HFF-Myc (cell line): ENCODE data around the gene TCHP.
"Not testable (repeated sequence)": the region's sequence is repeated elsewhere in the genome, so short reads cannot be mapped to it uniquely, and the experiment has no call there.

Experiments
- DNase-seq: peaks from one replicate; pipeline ENCODE4 v3.0.0-alpha.2; 2011; ENCODE audit warnings: low read depth; ENCODE audit errors: extremely low read depth
- H3K4me3 ChIP-seq: replicated peaks from 2 replicates; pipeline ENCODE4 v1.5.1; 2011; ENCODE audit warnings: low read depth, mild to moderate bottlenecking, control low read depth, low read length
- CTCF ChIP-seq: IDR thresholded peaks from 2 replicates; pipeline ENCODE4 v1.5.1; 2012; ENCODE audit warnings: mild to moderate bottlenecking, low read depth, low read length, control low read depth; ENCODE audit errors: missing control alignments

TCHP gene

GRCh38 chr12:109928058-109928656 is 28.1 kb downstream of the TCHP start:
- no peak for DNase-seq
- H3K4me3 ChIP-seq: no peak overlapping the region
- no peak for TF ChIP-seq CTCF

- not testable (repeated sequence) for H3K4me3 ChIP-seq, DNase-seq
Measured at GRCh38 chr12:109929326-109929725, 29.3 kb downstream of the TCHP start.

GRCh38 chr12:109930028-109930800 is 30.1 kb downstream of the TCHP start:
- H3K4me3 ChIP-seq: no peak overlapping the region
- no peak for DNase-seq
- TF ChIP-seq CTCF: no peak

- DNase-seq: no peak
- H3K4me3 ChIP-seq: no peak overlapping the region
- no peak for TF ChIP-seq CTCF
Measured at GRCh38 chr12:109931143-109931542, 31.1 kb downstream of the TCHP start.

- TF ChIP-seq CTCF: no peak
- H3K4me3 ChIP-seq: no peak overlapping the region
- DNase-seq: no peak
Measured at GRCh38 chr12:109932878-109933503, 32.9 kb downstream of the TCHP start.

GRCh38 chr12:109934026-109934425 is 34.0 kb downstream of the TCHP start:
- no peak overlapping the region for H3K4me3 ChIP-seq
- peak; percentile 64 for TF ChIP-seq CTCF
- no peak for DNase-seq

GRCh38 chr12:109937371-109937770 is 37.3 kb downstream of the TCHP start:
- no peak for DNase-seq
- no peak overlapping the region for H3K4me3 ChIP-seq
- no peak for TF ChIP-seq CTCF
